Epithelial cell of esophagus (primary cell): ENCODE measurements around the gene ELMO1.
A peak's percentile ranks its signal among the peaks of the same experiment; 100 is the strongest.

ENCODE experiments used
- DNase-seq: peaks from one replicate; pipeline ENCODE4 v3.0.0; 2010; ENCODE audit warnings: low read depth
- H3K4me3 ChIP-seq: 2 replicates; pipeline ENCODE4 v1.5.1; 2011; ENCODE audit warnings: mild to moderate bottlenecking, low read length, control low read depth
- CTCF ChIP-seq: IDR thresholded peaks from 2 replicates; pipeline ENCODE4 v1.5.1; 2011; ENCODE audit warnings: low read depth, mild to moderate bottlenecking, low read length, control low read depth, inconsistent platforms; ENCODE audit not compliant: insufficient read depth; ENCODE audit errors: missing control alignments

The ELMO1 gene

GRCh38 chr7:36868727-36869411 is 579.8 kb downstream of the ELMO1 start:
- no peak for DNase-seq
- H3K4me3 ChIP-seq = no peak overlapping the region
- TF ChIP-seq CTCF = no peak

GRCh38 chr7:36865019-36865418 is 583.6 kb downstream of the ELMO1 start:
- no peak for TF ChIP-seq CTCF
- DNase-seq = no peak
- no peak overlapping the region for H3K4me3 ChIP-seq

GRCh38 chr7:36863901-36864701 is 584.6 kb downstream of the ELMO1 start:
- peak; percentile 8 for DNase-seq
- no peak for TF ChIP-seq CTCF
- no peak overlapping the region for H3K4me3 ChIP-seq

GRCh38 chr7:36862771-36863261 is 585.8 kb downstream of the ELMO1 start:
- no peak for DNase-seq
- H3K4me3 ChIP-seq = no peak overlapping the region
- no peak for TF ChIP-seq CTCF

- DNase-seq = no peak
- no peak for TF ChIP-seq CTCF
- no peak overlapping the region for H3K4me3 ChIP-seq
These were observed 587.0 kb downstream of the ELMO1 start for GRCh38 chr7:36861656-36862055.

GRCh38 chr7:36860681-36861080 is 588.0 kb downstream of the ELMO1 start:
- no peak overlapping the region for H3K4me3 ChIP-seq
- TF ChIP-seq CTCF = no peak
- no peak for DNase-seq
